HepG2 (cell line): ENCODE results near the gene IFITM5. TPM values are rescaled to one million over a fixed set of nuclear protein-coding genes. Genes with fewer than 3 reads are reported as not detected.

Experiments
- ATAC-seq: fragments of 200-7000 bp; cut with Tn5 transposase; 3 replicates; pipeline ENCODE4 v1.9.1; 2020; ENCODE audit warnings: mild to moderate bottlenecking, moderate library complexity
- BruUV-seq: library from RNA; stranded (reverse); fragments of 400-500 nt; replicated peaks from 2 replicates; lab custom pipeline; 2021; lab: Mats Ljungman, UMichigan
- CTCF ChIA-PET: fragments of 300-600 bp; formaldehyde crosslinking; extraction: SDS; loops from one replicate; lab custom pipeline; 2021; ENCODE audit warnings: low total read pairs, inconsistent platforms, low intra/inter-chr PET ratio; lab: Yijun Ruan, JAX
- POLR2A ChIA-PET: fragments of 350-600 bp; sonication (Branson Sonifier 250); formaldehyde crosslinking; loops from one replicate; lab custom pipeline; 2020; ENCODE audit warnings: antibody characterized with exemption, inconsistent platforms; lab: Yijun Ruan, JAX
- DNase-seq: peaks from one replicate; pipeline ENCODE4 v3.0.0-alpha.2; 2015; ENCODE audit warnings: low spot score
- FAIRE-seq: peaks from 3 replicates; lab custom pipeline; 2011; peaks lifted over from hg19 to GRCh38; lab: Jason Lieb, UNC
- H2AFZ ChIP-seq: one replicate; pipeline ENCODE4 v1.6.1; 2011; ENCODE audit warnings: low read length, inconsistent platforms
- H3K27ac ChIP-seq: fragments of 300-600 bp; 3 replicates; pipeline ENCODE4 v1.8.0; 2011; ENCODE audit warnings: mixed run types, mild to moderate bottlenecking, mixed read lengths, low read length, inconsistent platforms; ENCODE audit not compliant: insufficient read depth; ENCODE audit errors: extremely low read length
- H3K27me3 ChIP-seq, 2 experiments: fragments of 200-600 bp in 1 of 2; 2 replicates in 1 of 2; 3 replicates in 1 of 2; pipeline versions ENCODE4 v1.6.0 to v1.8.0; 2011; ENCODE audit warnings: low read length in 2 of 2, mild to moderate bottlenecking in 2 of 2, moderate library complexity in 2 of 2, inconsistent platforms in 1 of 2; ENCODE audit not compliant: insufficient read depth in 2 of 2, control insufficient read depth in 1 of 2
- H3K36me3 ChIP-seq, 2 experiments: fragments of 200-600 bp in 1 of 2; replicated peaks in 1 of 2; 2 replicates in 1 of 2; 3 replicates in 1 of 2; pipeline versions ENCODE4 v1.5.1 to v1.8.0; 2011; ENCODE audit warnings: low read length in 2 of 2, inconsistent platforms in 1 of 2; ENCODE audit not compliant: insufficient read depth in 2 of 2, control insufficient read depth in 1 of 2
- H3K4me1 ChIP-seq: 2 replicates; pipeline ENCODE4 v1.5.1; 2012; ENCODE audit warnings: low read length, inconsistent platforms; ENCODE audit not compliant: insufficient read depth
- H3K4me2 ChIP-seq: 2 replicates; pipeline ENCODE4 v1.6.0; 2011; ENCODE audit warnings: low read depth, low read length, inconsistent platforms
- H3K4me3 ChIP-seq, 3 experiments: fragments of 200-600 bp in 1 of 3; sonication (generic), shearing (Covaris generic) in 1 of 3; replicated peaks in 1 of 3; 2 replicates each; pipeline ENCODE4 v1.5.1; 2011 to 2016; ENCODE audit warnings: low read length in 3 of 3, inconsistent platforms in 2 of 3, low read depth in 2 of 3, mild to moderate bottlenecking in 2 of 3, control low read depth in 1 of 3, mixed read lengths in 1 of 3; ENCODE audit not compliant: insufficient read depth in 1 of 3
- H3K79me2 ChIP-seq: one replicate; pipeline ENCODE4 v1.6.1; 2011; ENCODE audit warnings: low read length, inconsistent platforms; ENCODE audit not compliant: insufficient read depth
- H3K9ac ChIP-seq: 2 replicates; pipeline ENCODE4 v1.6.0; 2011; ENCODE audit warnings: mild to moderate bottlenecking, low read depth, low read length, inconsistent platforms; ENCODE audit not compliant: insufficient read depth
- H3K9me3 ChIP-seq: 2 replicates; pipeline ENCODE4 v1.5.1; 2012; ENCODE audit warnings: mild to moderate bottlenecking, low read length
- H4K20me1 ChIP-seq: 2 replicates; pipeline ENCODE4 v1.6.0; 2011; ENCODE audit warnings: inconsistent platforms, mild to moderate bottlenecking, low read length, moderate library complexity; ENCODE audit not compliant: insufficient read depth
- MTF2 ChIP-seq: sonication (generic); formaldehyde crosslinking; IDR thresholded peaks from 2 replicates; pipeline ENCODE4 v1.5.0; 2020; ENCODE audit warnings: missing genetic modification reagents, borderline replicate concordance
- NRL ChIP-seq: sonication (generic); formaldehyde crosslinking; IDR thresholded peaks from 2 replicates; pipeline ENCODE4 v1.5.0; 2020; ENCODE audit warnings: missing genetic modification reagents, mild to moderate bottlenecking, moderate library complexity, borderline replicate concordance
- POLR2A ChIP-seq, 2 experiments: IDR thresholded peaks; 2 replicates each; pipeline ENCODE4 v1.6.1; 2011; ENCODE audit warnings: low read depth in 2 of 2, low read length in 2 of 2, mild to moderate bottlenecking in 1 of 2, moderate library complexity in 1 of 2; ENCODE audit not compliant: insufficient read depth in 1 of 2
- RAD21 ChIP-seq: fragments of 450-650 bp; formaldehyde crosslinking; IDR thresholded peaks from 2 replicates; pipeline ENCODE4 v1.5.0; 2020; ENCODE audit warnings: mild to moderate bottlenecking
- ZEB1 ChIP-seq: IDR thresholded peaks from 2 replicates; pipeline ENCODE4 v1.6.1; 2012; ENCODE audit warnings: mild to moderate bottlenecking, low read depth, inconsistent platforms; ENCODE audit not compliant: insufficient replicate concordance
- ZNF160 ChIP-seq: sonication (generic); formaldehyde crosslinking; IDR thresholded peaks from 2 replicates; pipeline ENCODE4 v1.8.0; 2022; ENCODE audit warnings: mild to moderate bottlenecking, inconsistent platforms, missing genetic modification reagents
- ZNF232 ChIP-seq: sonication (generic); formaldehyde crosslinking; IDR thresholded peaks from 2 replicates; pipeline ENCODE4 v1.4.0; 2020; ENCODE audit warnings: missing genetic modification reagents, borderline replicate concordance
- ZNF615 ChIP-seq: sonication (generic); formaldehyde crosslinking; IDR thresholded peaks from 2 replicates; pipeline ENCODE4 v1.5.0; 2020; ENCODE audit warnings: mild to moderate bottlenecking, missing genetic modification reagents, borderline replicate concordance
- WGBS: methylation state at CpG from one replicate; pipeline ENCODE4 v1.1.6; 2017; ENCODE audit warnings: low lambda C conversion rate; 5-methylcytosine and 5-hydroxymethylcytosine counted together
- in situ Hi-C: cut with HindIII; loops from 2 replicates; pipeline ENCODE4 v1.10.0; 2017; ENCODE audit warnings: low pct_unique_long_range_greater_than_20kb; ENCODE audit not compliant: extremely low pct_ligation_motif_present
- intact Hi-C: fragments of 100-400 bp; cut with micrococcal nuclease; formaldehyde crosslinking; loops from one replicate; pipeline ENCODE4 v1.10.0; 2022; ENCODE audit not compliant: unreplicated experiment
- polyA plus RNA-seq, 8 experiments: library from polyadenylated mRNA; depleted of rRNA in 3 of 8; stranded (reverse) in 7 of 8; unstranded in 1 of 8; fragments of >200 nt; fragmentation: Illumina TruSeq in 4 of 8; extraction: Trizol in 4 of 8; gene quantifications; 2 replicates each; pipeline versions ENCODE4 v1.2.1 to v1.2.3, GENCODE V29; 2011 to 2016; ENCODE audit warnings: low read depth in 4 of 8, missing spikeins in 1 of 8, mixed read lengths in 1 of 8; ENCODE audit not compliant: insufficient read depth in 1 of 8
- total RNA-seq, 5 experiments: library from RNA; depleted of rRNA; stranded (reverse); fragments of >200 nt; fragmentation: Illumina TruSeq; extraction: Trizol; gene quantifications; 2 replicates each; pipeline ENCODE4 v1.2.3, GENCODE V29; 2016; ENCODE audit warnings: low read depth in 1 of 5
- TF ChIP-seq, protein P1 (sequence below): sonication (generic); formaldehyde crosslinking; IDR thresholded peaks from 2 replicates; pipeline ENCODE4 v1.4.0; 2020; ENCODE audit warnings: mild to moderate bottlenecking, missing genetic modification reagents
- TF ChIP-seq, protein P2 (sequence below): sonication (generic); formaldehyde crosslinking; IDR thresholded peaks from 2 replicates; pipeline ENCODE4 v1.4.0; 2020; ENCODE audit warnings: missing genetic modification reagents
- TF ChIP-seq, protein P3 (sequence below): sonication (generic); formaldehyde crosslinking; IDR thresholded peaks from 2 replicates; pipeline ENCODE4 v1.8.1; 2023; ENCODE audit warnings: mild to moderate bottlenecking, moderate library complexity, missing genetic modification reagents
- TF ChIP-seq, protein P4 (sequence below): IDR thresholded peaks from 2 replicates; pipeline ENCODE4 v1.6.1; 2012; ENCODE audit warnings: inconsistent platforms

The IFITM5 gene
- total and polyA plus RNA-seq, 2 of the 13 experiments (the other 11 are each of a cell fraction or from before 2014, with no cell fraction given) = not detected

DNA sequence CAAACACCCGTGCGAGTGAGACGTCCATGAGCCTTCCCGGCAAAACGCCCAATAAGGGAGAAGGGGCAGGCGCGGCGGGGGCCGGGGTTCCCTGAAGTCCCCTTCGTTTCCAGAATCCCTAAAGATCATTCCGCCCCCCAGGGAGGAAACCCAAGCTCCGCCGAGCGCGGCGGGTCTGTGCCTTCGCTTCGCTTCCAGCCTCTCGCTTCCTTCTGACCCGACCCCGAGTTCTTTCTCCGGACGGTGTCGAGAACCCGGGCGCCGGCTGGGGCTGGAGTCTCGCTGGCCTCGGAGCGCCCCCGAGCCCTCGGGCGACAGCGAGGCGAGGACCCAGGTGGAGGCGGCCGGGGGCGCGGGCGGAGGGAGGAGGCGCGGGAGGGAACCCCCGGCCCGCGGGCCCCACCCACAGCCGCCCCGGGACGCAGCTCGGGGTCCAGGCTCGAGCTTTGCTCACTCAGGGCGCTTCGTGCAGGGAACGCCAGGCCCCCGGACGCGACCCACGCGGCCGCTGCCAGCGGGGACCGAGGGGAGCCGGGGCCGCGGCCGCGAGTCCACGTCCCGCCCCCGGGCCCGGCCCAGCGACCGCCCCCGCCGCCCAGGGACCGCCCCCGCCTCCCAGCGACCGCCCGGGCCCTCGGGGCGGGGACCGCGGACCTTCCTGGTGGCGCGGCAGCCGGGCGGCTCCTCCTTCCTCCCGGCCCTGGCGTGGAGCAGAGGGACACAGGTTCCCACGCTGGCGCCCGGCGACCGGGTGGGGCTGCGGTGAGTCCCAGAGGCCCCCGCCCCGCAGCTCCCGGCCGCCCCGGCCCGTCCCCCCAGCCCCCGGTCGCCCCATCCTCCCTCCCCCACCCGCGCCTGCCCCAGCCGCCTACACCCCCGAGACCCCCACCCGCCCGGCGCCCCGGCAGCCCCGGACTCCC, 10.6 kb downstream of the IFITM5 start, which contains the start of gene PGGHG (continued):
- TF ChIP-seq, protein P1, sequence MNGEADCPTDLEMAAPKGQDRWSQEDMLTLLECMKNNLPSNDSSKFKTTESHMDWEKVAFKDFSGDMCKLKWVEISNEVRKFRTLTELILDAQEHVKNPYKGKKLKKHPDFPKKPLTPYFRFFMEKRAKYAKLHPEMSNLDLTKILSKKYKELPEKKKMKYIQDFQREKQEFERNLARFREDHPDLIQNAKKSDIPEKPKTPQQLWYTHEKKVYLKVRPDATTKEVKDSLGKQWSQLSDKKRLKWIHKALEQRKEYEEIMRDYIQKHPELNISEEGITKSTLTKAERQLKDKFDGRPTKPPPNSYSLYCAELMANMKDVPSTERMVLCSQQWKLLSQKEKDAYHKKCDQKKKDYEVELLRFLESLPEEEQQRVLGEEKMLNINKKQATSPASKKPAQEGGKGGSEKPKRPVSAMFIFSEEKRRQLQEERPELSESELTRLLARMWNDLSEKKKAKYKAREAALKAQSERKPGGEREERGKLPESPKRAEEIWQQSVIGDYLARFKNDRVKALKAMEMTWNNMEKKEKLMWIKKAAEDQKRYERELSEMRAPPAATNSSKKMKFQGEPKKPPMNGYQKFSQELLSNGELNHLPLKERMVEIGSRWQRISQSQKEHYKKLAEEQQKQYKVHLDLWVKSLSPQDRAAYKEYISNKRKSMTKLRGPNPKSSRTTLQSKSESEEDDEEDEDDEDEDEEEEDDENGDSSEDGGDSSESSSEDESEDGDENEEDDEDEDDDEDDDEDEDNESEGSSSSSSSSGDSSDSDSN (CRISPR knock-in tag) = 0 out of 2 replicates have a peak, but pooled peaks have one; percentile 28
- TF ChIP-seq ZNF160 (CRISPR knock-in tag) (0 out of 2 replicates have a peak, but pooled peaks have one; percentile 30), POLR2A (IDR thresholded peaks at IDR 0.05; ENCODE audit: insufficient read depth in 1 of 2, low read depth in 2 of 2, low read length in 2 of 2) (peak in 1 of 2 experiments; percentile 66; a peak in 2 of 4 replicates)

DNA sequence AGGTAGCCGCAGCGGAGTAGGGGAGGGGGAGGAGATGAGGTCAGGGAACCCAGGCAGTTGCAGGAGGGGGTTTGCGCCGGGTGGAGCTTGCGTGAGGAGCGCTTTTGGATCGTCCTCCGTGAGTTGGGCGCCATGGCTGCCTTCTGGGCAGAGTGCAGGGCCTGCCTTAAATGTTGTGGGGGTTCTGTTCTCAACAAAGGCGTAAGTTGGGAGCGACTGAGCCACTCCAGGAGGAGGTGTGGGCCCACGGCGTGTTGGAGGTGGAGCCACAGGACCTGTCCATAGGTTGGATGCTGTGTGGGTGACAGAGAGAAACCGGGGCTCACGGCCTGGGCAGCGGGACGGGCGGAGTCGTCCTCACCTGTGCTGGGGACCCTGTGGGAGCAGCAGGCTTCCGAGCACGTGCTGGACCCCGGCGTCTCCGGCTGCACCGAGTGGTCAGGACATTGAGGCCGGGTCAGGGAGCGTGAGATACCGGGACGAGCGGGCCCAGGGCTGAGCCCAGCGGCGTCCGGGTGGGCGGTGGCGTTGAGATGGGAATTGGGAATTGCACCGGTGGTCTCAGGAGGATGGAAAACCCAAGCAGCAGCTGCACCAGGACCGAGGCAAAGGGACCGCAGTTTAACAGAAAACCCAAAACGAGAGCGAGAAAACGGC, 11.4 kb downstream of the IFITM5 start:
- H3K79me2 ChIP-seq = no peaks in the 10 kb centered on the region
- 0 out of 5 replicates have a peak, but pooled peaks cover 0 to 2% of the 10 kb centered on the region in 2 experiments for H3K36me3 ChIP-seq
- H3K4me3 ChIP-seq = peak overlapping the region; percentile 50 to 75 (median 58); a peak in 5 of 6 replicates
- ChIA-PET CTCF (no interaction called here), POLR2A (no interaction called here)
- H3K9ac ChIP-seq = peak overlapping the region; percentile 56; the same call in 1 of the 2 replicates
- no TSS peak for BruUV-seq
- no peaks in the 10 kb centered on the region for H3K9me3 ChIP-seq
- H3K27me3 ChIP-seq = peaks cover 5 to 51% of the 10 kb centered on the region in 2 experiments; a peak in 4 of 5 replicates
- H4K20me1 ChIP-seq = no peaks in the 10 kb centered on the region
- intact Hi-C loops (no loop called here), in situ Hi-C loops (no loop called here)
- H2AFZ ChIP-seq = no peak overlapping the region
- ATAC-seq (0 out of 3 replicates have a peak, but pooled peaks have one; percentile 7), FAIRE-seq (no peak), DNase-seq (no peak)
- 30% methylated on average over 32 of the region's 41 CpGs for WGBS
- peak overlapping the region; percentile 95 for H3K4me2 ChIP-seq
- no peak overlapping the region for H3K27ac ChIP-seq
- peaks cover 41% of the 10 kb centered on the region for H3K4me1 ChIP-seq
- TF ChIP-seq, protein P2, sequence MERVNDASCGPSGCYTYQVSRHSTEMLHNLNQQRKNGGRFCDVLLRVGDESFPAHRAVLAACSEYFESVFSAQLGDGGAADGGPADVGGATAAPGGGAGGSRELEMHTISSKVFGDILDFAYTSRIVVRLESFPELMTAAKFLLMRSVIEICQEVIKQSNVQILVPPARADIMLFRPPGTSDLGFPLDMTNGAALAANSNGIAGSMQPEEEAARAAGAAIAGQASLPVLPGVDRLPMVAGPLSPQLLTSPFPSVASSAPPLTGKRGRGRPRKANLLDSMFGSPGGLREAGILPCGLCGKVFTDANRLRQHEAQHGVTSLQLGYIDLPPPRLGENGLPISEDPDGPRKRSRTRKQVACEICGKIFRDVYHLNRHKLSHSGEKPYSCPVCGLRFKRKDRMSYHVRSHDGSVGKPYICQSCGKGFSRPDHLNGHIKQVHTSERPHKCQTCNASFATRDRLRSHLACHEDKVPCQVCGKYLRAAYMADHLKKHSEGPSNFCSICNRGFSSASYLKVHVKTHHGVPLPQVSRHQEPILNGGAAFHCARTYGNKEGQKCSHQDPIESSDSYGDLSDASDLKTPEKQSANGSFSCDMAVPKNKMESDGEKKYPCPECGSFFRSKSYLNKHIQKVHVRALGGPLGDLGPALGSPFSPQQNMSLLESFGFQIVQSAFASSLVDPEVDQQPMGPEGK (CRISPR knock-in tag) = no peak
- TF ChIP-seq ZEB1 (peak; percentile 47), ZNF615 (no peak), MTF2 (CRISPR knock-in tag) (peak; percentile 87), RAD21 (CRISPR knock-in tag) (no peak), NRL (peak; percentile 24; the same call in 1 of the 2 replicates), ZNF232 (CRISPR knock-in tag) (no peak)
- TF ChIP-seq, protein P3, sequence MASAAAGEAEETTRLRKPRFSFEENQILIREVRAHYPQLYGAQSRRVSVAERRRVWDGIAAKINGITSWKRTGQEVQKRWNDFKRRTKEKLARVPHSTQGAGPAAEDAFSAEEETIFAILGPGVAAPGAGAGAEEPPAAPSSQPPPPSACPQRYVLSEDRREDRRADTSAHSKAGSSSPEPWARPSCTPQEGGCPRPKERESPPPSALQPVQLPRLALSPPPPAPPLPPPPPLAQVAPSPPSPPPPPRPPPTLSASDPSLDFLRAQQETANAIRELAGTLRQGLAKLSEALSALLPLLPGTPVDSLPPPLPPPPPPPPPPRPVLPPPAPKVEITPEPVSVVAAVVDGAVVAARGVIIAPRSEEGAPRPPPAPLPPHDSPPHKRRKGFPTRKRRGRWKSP = no peak
- TF ChIP-seq, protein P4, sequence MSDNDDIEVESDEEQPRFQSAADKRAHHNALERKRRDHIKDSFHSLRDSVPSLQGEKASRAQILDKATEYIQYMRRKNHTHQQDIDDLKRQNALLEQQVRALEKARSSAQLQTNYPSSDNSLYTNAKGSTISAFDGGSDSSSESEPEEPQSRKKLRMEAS = peak; percentile 38
